ENCODE results near the gene GTPBP6. TPM values are rescaled to one million over a fixed set of nuclear protein-coding genes. Genes with fewer than 3 reads are reported as not detected.
"Not testable (repeated sequence)": the region's sequence is repeated elsewhere in the genome, so short reads cannot be mapped to it uniquely, and the experiment has no call there.

The GTPBP6 gene
- polyA plus RNA-seq, 1 of the 3 experiments (the other 2 are of a cell fraction) = 47.3 TPM

DNA sequence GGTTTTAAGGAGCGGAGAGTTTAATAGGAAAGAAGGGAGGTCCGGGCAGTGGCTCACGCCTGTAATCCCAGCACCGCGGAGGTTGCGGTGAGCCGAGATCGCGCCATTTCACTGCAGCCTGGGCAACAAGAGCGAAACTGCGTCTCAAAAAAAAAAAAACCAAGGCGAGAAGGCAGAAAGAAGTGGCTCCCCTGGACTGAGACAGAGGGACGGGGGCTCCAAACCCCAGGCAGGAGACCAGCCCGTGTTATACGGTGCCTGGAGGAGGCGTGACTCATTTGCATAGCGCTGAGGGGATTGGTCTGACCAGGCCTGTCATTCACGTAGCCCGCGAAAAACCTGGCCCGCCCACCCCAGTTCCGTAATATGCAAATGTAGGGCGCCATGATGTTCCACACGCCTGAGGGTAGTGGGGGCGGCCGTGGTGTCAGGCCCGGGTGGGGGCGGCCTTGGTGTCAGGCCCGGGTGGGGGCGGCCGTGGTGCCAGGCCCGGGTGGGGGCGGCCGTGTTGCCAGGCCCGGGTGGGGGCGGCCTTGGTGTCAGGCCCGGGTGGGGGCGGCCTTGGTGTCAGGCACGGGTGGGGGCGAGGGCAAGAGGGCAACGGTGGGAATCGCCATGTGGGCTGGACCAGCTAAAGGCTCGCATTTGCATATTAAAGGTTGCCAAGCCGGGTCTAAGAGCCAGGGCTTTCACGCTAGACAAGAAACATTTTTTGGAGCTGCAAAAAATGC is 35.3 kb downstream of the GTPBP6 start:
- Histone ChIP-seq H4K20me1 (ENCODE audit: insufficient read depth) (no peaks in the 10 kb centered on the region), H3K27ac (ENCODE audit: low read depth in 2 of 2, low read length in 1 of 2) (no peak overlapping the region), H3K9me2 (no peaks in the 10 kb centered on the region), H3K4me1 (ENCODE audit: control insufficient read depth in 1 of 2, insufficient read depth in 2 of 2, low read depth in 1 of 2, low read length in 1 of 2) (peaks cover 0 to 5% of the 10 kb centered on the region in 2 experiments; a peak in 2 of 4 replicates), H2AFZ (ENCODE audit: low read depth) (peak overlapping the region; percentile 69; the same call in 1 of the 2 replicates), H3K9me3 (no peaks in the 10 kb centered on the region), H3K36me3 (replicated peaks in 1 of 2; ENCODE audit: control insufficient read depth in 1 of 2, insufficient read depth in 2 of 2, low read length in 1 of 2) (peaks cover 3 to 7% of the 10 kb centered on the region in 2 experiments), H3K9ac (peak overlapping the region; percentile 53; the same call in 1 of the 2 replicates), H3K4me2 (peak overlapping the region; percentile 78; the same call in 1 of the 2 replicates), H3F3A (replicated peaks; ENCODE audit: insufficient read depth) (peaks cover 20% of the 10 kb centered on the region), H3K79me2 (ENCODE audit: insufficient read depth) (peaks cover 11% of the 10 kb centered on the region; the same call in 1 of the 2 replicates), H3K4me3 (ENCODE audit: low read depth in 2 of 2, low read length in 1 of 2) (peak overlapping the region; percentile 50 to 63), H3K27me3 (ENCODE audit: insufficient read depth) (no peaks in the 10 kb centered on the region)
- DNase-seq = peak; percentile 95
- POLR2A ChIA-PET = no interaction called here
- 6% methylated on average over 27 of the region's 45 CpGs for WGBS (ENCODE audit: low lambda C conversion rate)
- CTCF ChIA-PET = no interaction called here
- TF ChIP-seq POLR2AphosphoS5 (IDR thresholded peaks at IDR 0.05; ENCODE audit: low read depth, low read length) (peak; percentile 45; the same call in 1 of the 2 replicates), CHD2 (IDR thresholded peaks at IDR 0.05; ENCODE audit: low read length, partially characterized antibody) (no peak), YY1 (IDR thresholded peaks at IDR 0.05; ENCODE audit: low read depth) (peak; percentile 65; the same call in 1 of the 2 replicates), ELF1 (IDR thresholded peaks at IDR 0.05) (no peak), MXI1 (IDR thresholded peaks at IDR 0.05; ENCODE audit: low read depth, low read length) (peak; percentile 69; the same call in 1 of the 2 replicates)
- TF ChIP-seq, protein P1, sequence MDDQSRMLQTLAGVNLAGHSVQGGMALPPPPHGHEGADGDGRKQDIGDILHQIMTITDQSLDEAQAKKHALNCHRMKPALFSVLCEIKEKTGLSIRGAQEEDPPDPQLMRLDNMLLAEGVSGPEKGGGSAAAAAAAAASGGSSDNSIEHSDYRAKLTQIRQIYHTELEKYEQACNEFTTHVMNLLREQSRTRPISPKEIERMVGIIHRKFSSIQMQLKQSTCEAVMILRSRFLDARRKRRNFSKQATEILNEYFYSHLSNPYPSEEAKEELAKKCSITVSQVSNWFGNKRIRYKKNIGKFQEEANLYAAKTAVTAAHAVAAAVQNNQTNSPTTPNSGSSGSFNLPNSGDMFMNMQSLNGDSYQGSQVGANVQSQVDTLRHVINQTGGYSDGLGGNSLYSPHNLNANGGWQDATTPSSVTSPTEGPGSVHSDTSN (IDR thresholded peaks at IDR 0.05) = peak; percentile 98

DNA sequence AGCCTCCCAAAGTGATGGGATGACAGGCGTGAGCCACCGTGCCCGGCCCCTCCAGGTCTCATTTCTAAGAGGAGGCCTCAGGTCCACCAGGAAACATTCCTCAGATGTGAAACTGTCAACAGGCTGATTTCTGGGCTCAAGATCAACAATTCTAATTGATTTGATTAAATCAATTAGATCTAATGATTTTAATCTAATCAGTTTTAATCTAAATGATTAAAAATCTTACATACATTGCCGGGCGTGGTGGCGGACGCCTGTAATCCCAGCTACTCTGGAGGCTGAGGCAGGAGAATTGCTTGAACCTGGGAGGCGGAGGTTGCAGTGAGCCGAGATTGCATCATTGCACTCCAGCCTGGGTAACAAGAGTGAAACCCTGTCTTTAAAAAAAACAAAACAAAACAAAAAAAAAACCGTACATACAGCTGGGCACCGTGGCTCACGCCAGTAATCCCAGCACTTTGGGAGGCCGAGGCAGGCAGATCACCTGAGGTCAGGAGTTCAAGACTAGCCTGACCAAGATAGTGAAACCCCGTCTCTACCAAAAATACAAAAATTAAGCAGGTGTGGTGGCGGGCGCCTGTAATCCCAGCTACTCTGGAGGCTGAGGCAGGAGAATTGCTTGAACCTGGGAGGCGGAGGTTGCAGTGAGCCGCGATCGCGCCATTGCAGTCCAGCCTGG is 36.5 kb downstream of the GTPBP6 start:
- POLR2A ChIA-PET, CTCF ChIA-PET: not testable (repeated sequence)

More for the DNA sequence above, 36.5 kb downstream of the GTPBP6 start:
- Histone ChIP-seq H3K4me2 (peak overlapping the region; percentile 77; the same call in 1 of the 2 replicates), H3K79me2 (ENCODE audit: insufficient read depth) (peaks cover 11% of the 10 kb centered on the region; the same call in 1 of the 2 replicates), H3K4me3 (ENCODE audit: low read depth in 2 of 2, low read length in 1 of 2) (peak overlapping the region in 1 of 2 experiments; percentile 50; a peak in 3 of 4 replicates), H3F3A (replicated peaks; ENCODE audit: insufficient read depth) (peaks cover 20% of the 10 kb centered on the region), H3K27ac (ENCODE audit: low read depth in 2 of 2, low read length in 1 of 2) (peak overlapping the region in 1 of 2 experiments; percentile 50; a peak in 1 of 4 replicates)
- whole genome bisulfite sequencing (ENCODE audit: low lambda C conversion rate) = 79% methylated on average over 21 of the region's 21 CpGs
- not testable (repeated sequence) for H3K9me3 ChIP-seq; H2AFZ ChIP-seq (ENCODE audit: low read depth); H3K36me3 ChIP-seq (replicated peaks in 1 of 2; ENCODE audit: control insufficient read depth in 1 of 2, insufficient read depth in 2 of 2, low read length in 1 of 2); H4K20me1 ChIP-seq (ENCODE audit: insufficient read depth); H3K9ac ChIP-seq; H3K27me3 ChIP-seq (ENCODE audit: insufficient read depth); DNase-seq; H3K4me1 ChIP-seq (ENCODE audit: control insufficient read depth in 1 of 2, insufficient read depth in 2 of 2, low read depth in 1 of 2, low read length in 1 of 2); H3K9me2 ChIP-seq
